ENCODE measurements around the gene CRX. TPM values are rescaled to one million over a fixed set of nuclear protein-coding genes. Genes with fewer than 3 reads are reported as not detected.
"Not testable (repeated sequence)": the region's sequence is repeated elsewhere in the genome, so short reads cannot be mapped to it uniquely, and the experiment has no call there.

Gene CRX
- total RNA-seq, 2 experiments from 2014 or later: not detected

GRCh38 chr19:47848823-47849473 lies 27.2 kb downstream of the CRX start:
- ChIA-PET CTCF (interaction anchor here (1.4 to 2.1 kb wide), 2 partner anchors 14 to 18 kb away, joined by 4 to 7 read pairs; no protein-coding TSS in a partner anchor), POLR2A (interaction anchor here (0.6 kb wide), 1 partner anchor 118 kb away, joined by 4 read pairs; no protein-coding TSS in a partner anchor)

DNA sequence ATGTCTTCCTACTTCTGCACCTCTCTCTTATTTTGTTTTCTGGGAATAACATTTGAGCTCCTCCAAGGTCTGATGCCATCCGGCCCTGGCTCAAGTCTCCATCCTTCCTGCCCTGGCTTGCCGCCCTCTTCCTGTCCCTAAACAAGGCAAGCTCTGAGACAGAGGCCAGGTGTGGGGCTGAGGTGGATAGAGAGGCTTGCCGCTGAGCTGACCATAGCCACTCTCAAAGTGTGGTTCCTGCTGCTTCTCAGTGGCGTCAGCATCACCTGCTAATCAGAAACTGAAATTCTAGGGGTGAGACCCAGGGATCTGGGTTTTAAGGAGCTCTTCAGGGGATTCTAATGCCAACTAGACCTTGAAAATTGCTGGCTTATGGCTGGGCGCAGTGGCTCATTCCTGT lies 31.3 kb downstream of the CRX start:
- ChIA-PET POLR2A (no interaction called here), CTCF (interaction anchor here (0.6 to 1.3 kb wide), 2 partner anchors 63 to 545 kb away, joined by 3 read pairs; no protein-coding TSS in a partner anchor)

DNA sequence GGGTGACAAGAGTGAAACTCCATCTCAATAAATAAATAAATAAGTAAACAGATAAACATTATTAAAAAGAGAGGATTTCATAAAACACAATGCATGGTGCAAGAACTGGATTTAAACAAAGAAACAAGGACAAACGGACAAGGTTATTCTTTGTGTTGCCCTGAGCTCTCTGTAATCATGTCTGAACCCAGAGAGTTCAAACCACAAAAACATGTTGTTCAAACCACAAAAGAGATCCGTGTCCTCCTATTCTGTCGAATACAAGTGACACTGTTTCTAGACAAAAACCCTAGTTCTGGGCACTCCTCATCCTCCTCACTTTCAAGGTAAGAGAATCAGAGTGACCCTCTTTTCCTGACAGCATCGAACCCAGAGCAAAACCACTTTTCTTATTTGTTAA lies 32.7 kb downstream of the CRX start:
- POLR2A ChIA-PET: no interaction called here
- CTCF ChIA-PET: no interaction called here

GRCh38 chr19:47858231-47858630 lies 36.5 kb downstream of the CRX start:
- POLR2A ChIA-PET, CTCF ChIA-PET: not testable (repeated sequence)

- POLR2A ChIA-PET, CTCF ChIA-PET: not testable (repeated sequence)
These were observed 37.0 kb downstream of the CRX start, which contains the start of gene TPRX2 for GRCh38 chr19:47858646-47859285. TPRX2 (plus strand) TSS chr19:47859235; CDS start chr19:47859247, 12 bp downstream.

DNA sequence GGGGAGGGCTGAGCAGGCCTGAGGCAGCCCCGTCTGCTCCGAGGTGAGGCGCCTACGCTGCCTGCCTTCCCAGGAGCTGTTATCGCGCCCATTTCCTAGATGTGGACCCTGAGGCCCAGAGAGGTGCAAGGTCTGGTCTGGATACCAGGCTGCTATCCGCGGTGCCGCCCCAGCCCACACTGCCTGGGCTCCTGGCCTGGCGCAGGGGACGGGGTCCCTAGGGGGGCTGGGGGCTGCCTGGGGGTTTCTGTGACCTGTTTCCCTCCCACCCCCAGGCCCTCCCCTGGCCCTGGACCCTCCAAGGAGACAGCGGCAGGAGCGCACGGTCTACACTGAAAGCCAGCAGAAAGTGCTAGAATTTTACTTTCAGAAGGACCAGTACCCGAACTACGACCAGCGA lies 38.1 kb downstream of the CRX start:
- CTCF ChIA-PET, POLR2A ChIA-PET: not testable (repeated sequence)

DNA sequence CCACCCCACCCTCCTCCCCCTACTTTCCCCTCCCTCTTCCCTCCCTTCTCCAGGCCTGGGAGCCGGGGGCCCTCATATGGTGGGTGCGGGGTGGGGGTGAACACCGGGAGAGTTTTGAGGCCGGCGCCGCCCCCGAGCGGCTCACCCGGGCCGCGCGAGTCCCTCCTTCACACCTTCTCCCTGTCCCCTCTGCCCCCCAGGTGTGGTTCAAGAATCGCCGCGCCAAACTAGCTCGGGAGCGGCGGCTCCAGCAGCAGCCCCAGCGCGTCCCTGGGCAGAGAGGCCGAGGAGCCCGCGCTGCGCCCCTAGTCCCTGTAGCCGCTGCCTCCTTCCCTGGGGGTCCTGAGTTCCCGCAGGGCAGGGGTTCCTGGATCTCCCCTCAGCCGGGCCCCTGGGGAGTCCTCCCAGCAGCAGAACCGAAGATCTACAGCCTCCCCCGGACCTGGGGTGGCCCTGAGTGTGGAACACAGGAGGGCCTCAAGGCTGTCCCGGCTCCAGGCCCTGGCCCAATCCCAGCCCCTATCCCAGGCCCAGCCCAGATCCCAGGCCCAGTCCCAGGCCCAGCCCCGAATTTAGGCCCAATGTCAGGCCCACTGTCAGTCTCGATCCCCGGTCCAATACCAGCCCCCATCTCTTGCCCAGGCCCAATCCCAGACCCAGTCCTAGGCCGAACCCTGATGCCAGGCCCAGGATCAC lies 39.0 kb downstream of the CRX start:
- POLR2A ChIA-PET: no interaction called here
- CTCF ChIA-PET: no interaction called here

DNA sequence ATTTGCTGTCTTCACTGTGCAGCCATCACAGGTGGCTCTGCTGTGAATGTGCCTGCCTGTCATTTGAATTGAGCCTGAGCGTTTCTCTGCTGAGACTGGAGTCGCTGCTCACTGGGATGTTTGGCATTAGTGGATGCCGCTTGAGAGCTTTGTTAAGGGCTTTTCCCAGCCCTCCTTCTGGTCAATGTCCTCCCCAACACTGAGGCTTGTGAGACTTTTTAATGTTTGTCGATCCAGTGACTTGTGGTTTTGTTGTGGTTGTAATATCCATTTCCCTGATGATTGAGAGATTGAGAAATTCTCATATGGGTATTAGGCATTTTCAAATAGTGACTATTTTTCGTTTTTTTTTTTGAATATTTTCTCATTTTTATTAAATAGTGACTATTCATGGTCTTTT lies 39.9 kb downstream of the CRX start:
- POLR2A ChIA-PET: no interaction called here
- CTCF ChIA-PET: no interaction called here

GRCh38 chr19:47863514-47863936 lies 41.8 kb downstream of the CRX start:
- CTCF ChIA-PET: interaction anchor here (0.5 to 1.5 kb wide), 5 partner anchors 14 to 664 kb away, joined by 3 to 7 read pairs (median 4); no protein-coding TSS in a partner anchor
- POLR2A ChIA-PET: no interaction called here

DNA sequence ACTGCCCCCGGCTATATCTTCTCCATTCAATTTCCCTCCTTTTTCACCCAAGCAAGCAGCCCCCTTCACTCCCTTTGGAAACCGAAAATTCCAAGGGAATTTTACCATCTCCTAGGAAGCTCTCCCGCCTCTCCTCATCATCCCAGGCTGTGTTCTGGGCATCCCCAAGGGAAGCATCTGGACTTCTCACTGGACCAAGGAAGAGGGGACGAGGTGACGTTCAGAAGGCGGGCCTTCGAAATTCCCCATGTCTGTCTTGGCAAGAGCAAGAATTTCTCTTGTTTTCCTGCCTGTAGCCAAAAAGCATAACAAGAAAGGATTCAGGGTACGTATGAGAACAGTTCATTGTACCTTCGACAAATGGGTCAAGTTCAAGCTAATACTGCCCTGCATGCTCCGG lies 43.4 kb downstream of the CRX start:
- ChIA-PET CTCF (interaction anchor here (0.6 to 1.0 kb wide), 3 partner anchors 54 to 318 kb away, joined by 3 to 4 read pairs (median 4); no protein-coding TSS in a partner anchor), POLR2A (interaction anchor here (0.7 kb wide), 1 partner anchor 58 kb away, joined by 4 read pairs; no protein-coding TSS in a partner anchor)

DNA sequence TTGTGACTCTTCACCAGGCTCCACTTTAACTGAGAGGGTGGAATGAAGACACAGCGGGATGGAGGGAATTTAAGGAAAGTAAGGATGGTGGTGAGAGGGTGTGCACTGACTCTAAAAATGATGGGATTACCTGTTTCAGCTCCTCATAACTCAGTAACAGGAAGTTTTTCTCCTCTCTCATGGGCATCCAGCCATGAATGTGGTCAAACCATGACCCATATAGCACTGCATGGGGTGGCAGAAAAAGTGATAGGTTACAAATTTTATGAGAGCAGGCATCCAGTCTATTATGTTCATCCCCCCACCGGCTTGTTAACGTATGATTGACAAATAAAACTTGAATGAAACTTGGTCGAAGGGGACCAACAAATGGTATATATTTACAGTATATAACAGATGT lies 57.2 kb downstream of the CRX start:
- POLR2A ChIA-PET: no interaction called here

DNA sequence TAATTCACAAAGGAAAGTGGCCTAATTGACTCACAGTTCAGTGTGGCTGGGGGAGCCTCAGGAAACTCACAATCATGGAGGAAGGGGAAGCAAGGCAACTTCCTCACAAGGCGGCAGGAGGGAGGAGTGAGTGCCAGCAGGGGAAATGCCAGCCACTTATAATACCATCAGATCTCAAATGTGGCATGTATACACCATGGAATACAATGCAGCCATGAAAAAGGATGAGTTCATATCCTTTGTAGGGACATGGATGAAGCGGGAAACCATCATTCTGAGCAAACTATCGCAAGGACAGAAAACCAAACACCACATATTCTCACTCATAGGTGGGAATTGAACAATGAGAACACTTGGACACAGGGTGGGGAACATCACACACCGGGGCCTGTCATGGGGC lies 57.6 kb downstream of the CRX start:
- CTCF ChIA-PET: interaction anchor here (1.2 kb wide), 1 partner anchor 17 kb away, joined by 3 read pairs; no protein-coding TSS in a partner anchor
- POLR2A ChIA-PET: not testable (repeated sequence)

More for the DNA sequence above, 57.2 kb downstream of the CRX start:
- CTCF ChIA-PET: interaction anchor here (1.2 kb wide), 1 partner anchor 17 kb away, joined by 3 read pairs; no protein-coding TSS in a partner anchor

- ChIA-PET CTCF (no interaction called here), POLR2A (no interaction called here)
These were observed 60.0 kb downstream of the CRX start for GRCh38 chr19:47881757-47882156.

DNA sequence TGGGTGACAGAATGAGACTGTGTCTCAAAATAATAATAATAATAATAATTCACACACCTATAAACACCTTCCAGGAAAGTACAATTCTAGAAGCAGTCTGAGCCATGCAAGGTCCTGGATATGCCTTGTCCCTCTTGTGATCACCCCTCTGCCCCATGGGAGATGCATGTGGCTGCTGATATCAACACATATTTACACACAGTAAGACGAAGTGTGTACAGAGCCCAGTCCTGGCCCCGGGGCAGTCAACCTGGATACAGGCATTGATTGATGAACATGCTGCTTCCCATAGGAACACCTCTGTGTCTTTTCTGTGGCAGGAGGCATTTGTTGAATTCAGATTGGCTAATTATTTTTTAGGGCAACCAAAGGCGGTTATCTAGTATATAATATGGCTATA lies 61.2 kb downstream of the CRX start:
- POLR2A ChIA-PET: no interaction called here
- CTCF ChIA-PET: no interaction called here

- CTCF ChIA-PET: no interaction called here
- POLR2A ChIA-PET: no interaction called here
These were observed 63.3 kb downstream of the CRX start for GRCh38 chr19:47885067-47885463.

- CTCF ChIA-PET: no interaction called here
- POLR2A ChIA-PET: no interaction called here
These were observed 64.3 kb downstream of the CRX start, which contains the start of gene SULT2A1 for GRCh38 chr19:47886010-47886559. SULT2A1 (minus strand) TSS chr19:47886315; CDS start chr19:47886257, 58 bp downstream.

GRCh38 chr19:47890865-47891621 lies 69.3 kb downstream of the CRX start:
- CTCF ChIA-PET: no interaction called here

DNA sequence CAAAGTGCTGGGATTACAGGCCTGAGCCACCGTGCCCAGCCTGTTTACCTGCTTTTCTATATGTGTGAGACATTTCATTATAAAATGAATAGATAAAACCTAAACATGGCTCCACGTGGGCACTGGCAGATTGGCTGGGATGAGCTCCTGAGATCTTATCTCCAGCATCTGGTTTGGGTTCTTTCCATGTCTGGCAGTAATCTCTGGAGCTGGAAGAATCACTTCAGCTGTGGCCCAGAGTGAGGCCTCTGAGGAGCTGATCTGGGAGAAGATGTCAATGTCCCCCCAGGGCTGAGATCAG lies 69.8 kb downstream of the CRX start:
- ChIA-PET POLR2A (no interaction called here), CTCF (no interaction called here)

More at GRCh38 chr19:47890865-47891621, 69.3 kb downstream of the CRX start:
- POLR2A ChIA-PET: no interaction called here

GRCh38 chr19:47891923-47892666 lies 70.4 kb downstream of the CRX start:
- ChIA-PET CTCF (no interaction called here), POLR2A (no interaction called here)

Measured in activated CD8-positive, alpha-beta memory T cell treated with anti-CD3 and anti-CD28 coated beads for 36 hours (primary cell).